Retinal pigment epithelial cell (primary cell): Measurements from ENCODE around the gene OPCML.

Experiments used
- DNase-seq: peaks from one replicate; pipeline ENCODE4 v3.0.0-alpha.2; 2010; ENCODE audit warnings: low read depth
- H3K4me3 ChIP-seq: 2 replicates; pipeline ENCODE4 v1.5.1; 2011; ENCODE audit warnings: mild to moderate bottlenecking, low read length, control low read depth, moderate library complexity
- CTCF ChIP-seq: conservative IDR thresholded peaks from 2 replicates; pipeline ENCODE4 v1.5.1; 2011; ENCODE audit warnings: low read depth, low read length, control low read depth, inconsistent platforms

Gene OPCML

GRCh38 chr11:132648851-132649250 is 883.5 kb downstream of the OPCML start:
- no peak overlapping the region for H3K4me3 ChIP-seq
- no peak for TF ChIP-seq CTCF
- peak; percentile 31 for DNase-seq

GRCh38 chr11:132646890-132647289 is 885.4 kb downstream of the OPCML start:
- H3K4me3 ChIP-seq = no peak overlapping the region
- no peak for TF ChIP-seq CTCF
- DNase-seq = no peak

- TF ChIP-seq CTCF = no peak
- no peak for DNase-seq
Measured at GRCh38 chr11:132644520-132645239, 887.6 kb downstream of the OPCML start.

GRCh38 chr11:132643239-132643638 is 889.1 kb downstream of the OPCML start:
- no peak for DNase-seq
- no peak for TF ChIP-seq CTCF
- no peak overlapping the region for H3K4me3 ChIP-seq

More at GRCh38 chr11:132644520-132645239, 887.6 kb downstream of the OPCML start:
- H3K4me3 ChIP-seq = no peak overlapping the region

GRCh38 chr11:132640952-132641351 is 891.3 kb downstream of the OPCML start:
- no peak for DNase-seq
- no peak for TF ChIP-seq CTCF
- H3K4me3 ChIP-seq = no peak overlapping the region

- TF ChIP-seq CTCF = no peak
- no peak overlapping the region for H3K4me3 ChIP-seq
- no peak for DNase-seq
Measured at GRCh38 chr11:132639986-132640385, 892.3 kb downstream of the OPCML start.

GRCh38 chr11:132639403-132639802 is 892.9 kb downstream of the OPCML start:
- H3K4me3 ChIP-seq = no peak overlapping the region
- TF ChIP-seq CTCF = no peak
- DNase-seq = no peak
